NAMALWA (cell line): ENCODE results near the gene CTXN1.
"Not testable (repeated sequence)": the region's sequence is repeated elsewhere in the genome, so short reads cannot be mapped to it uniquely, and the experiment has no call there.

Experiments
- DNase-seq: peaks from one replicate; pipeline ENCODE4 v3.0.0-alpha.2; 2015; ENCODE audit warnings: low spot score

The CTXN1 gene

DNA sequence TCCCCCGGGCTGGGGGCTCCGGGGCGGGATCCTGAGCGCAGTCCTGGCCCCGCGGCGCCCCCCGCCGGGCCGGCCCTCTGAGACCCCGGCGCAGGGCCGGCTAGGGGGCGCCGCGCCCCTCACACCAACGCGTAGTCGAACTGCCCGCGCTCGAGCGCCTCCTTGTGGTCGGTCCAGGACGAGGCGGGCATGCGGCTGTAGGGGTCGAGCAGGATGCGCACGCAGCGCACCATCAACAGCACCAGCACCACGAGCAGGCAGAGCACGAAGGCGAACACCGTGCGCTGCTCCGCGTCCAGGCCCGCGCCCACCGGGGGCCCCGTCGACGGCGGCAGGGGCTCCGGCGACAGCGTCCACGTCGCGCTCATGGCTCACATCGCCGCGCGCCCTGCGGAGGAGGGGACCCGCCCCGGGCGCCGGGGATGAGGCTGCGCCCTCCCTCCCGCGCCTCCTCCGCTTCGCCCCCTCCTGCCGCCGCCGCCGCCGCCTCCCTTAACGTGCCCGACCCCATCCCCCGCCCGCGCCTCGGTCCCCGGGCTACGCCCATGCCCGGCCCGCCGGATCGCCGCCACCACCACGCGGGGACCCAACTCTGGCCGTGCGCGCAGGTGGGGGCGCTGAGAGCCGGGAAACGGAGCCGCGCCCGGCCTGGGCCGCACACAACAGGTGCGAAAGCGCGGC, 624 bp downstream of the CTXN1 start:
- peak; percentile 91 for DNase-seq

DNA sequence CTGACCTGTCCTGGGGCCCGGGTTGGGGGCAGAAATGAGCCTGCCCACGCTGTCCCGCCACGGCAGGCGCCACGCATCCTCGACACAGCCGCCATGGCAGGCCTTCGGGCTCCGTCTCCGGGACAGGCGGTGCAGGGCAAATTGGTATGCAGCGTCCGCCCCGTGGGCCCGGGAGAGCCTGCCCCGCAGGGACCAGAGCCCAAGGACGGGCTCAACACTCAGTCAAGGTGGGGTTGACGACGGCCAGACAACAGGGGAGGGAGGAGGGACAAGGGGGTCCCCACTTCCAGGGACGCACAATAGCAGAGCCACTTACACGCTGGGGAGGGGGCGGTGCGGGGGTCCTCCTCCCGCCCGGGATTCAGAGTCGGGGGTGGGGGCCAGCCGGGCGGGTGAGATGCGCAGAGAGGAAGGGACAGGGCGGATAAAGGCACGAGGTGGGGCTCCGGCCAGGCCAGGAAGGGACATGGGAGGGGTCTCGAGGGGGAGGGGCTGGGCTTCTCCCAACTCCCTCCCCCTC, 1.2 kb downstream of the CTXN1 start:
- no peak for DNase-seq

DNA sequence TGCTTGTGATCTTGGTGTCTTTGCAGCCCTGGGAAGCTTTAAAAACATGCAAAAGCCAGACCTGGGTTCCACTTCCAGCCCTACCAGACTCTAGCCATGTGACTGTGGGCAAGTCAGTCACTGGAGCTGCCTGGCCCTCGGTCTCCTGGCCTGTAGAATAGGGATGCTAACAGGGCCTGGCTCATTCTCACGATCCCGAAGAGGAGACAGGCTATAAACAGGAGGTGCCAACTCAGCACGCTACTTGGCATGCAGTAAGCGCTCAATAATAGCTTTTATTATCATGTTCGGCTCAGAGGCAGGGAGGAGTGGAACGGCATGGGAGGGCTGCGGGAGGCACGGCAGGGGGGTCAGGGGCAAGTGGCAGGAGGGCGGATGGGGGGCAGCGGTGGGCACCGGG, 1.7 kb downstream of the CTXN1 start:
- no peak for DNase-seq

DNA sequence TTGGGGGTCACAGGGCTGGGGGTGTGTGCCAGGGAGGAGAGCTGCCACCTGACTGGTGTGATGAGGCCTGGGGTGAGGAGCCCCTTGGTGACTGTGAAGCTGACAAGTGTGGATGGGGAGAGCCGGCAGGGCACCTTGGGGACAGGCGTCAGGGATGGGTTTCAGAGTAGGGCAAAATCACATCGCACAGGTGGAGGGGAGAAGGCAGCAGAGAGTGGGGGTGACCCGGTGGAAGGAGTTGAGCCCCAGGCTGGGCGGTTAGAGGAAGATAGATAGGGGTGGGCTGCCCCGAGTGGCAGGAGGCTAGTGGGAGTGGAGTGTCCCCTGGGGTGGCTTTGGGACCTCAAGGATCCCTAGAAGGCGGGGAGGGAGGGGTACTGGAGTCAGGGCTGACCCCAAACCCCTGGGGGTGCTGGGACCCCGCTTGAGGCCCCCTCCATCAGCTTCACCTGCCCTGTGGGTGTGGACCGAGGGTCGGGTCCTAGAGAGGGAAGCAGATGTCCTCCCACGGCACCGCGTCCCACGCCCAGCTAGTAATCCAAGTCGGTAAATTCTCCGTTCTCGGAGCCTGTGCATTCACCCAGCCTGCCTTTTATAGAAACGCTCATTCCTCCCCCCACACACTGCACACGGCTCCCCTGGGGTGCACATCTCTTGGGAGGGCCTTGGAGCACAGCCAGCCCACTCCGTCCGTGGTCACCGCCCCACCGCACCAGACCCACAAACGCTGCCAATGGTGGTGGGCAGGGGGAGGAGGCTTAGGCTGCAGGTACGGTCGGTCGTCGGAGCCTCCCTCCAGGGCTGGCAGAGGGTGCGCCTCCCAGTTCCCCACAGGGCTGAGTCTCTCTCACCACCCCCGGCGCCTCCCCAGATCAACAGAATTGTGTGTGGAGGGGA, 2.4 kb downstream of the CTXN1 start:
- no peak for DNase-seq

DNA sequence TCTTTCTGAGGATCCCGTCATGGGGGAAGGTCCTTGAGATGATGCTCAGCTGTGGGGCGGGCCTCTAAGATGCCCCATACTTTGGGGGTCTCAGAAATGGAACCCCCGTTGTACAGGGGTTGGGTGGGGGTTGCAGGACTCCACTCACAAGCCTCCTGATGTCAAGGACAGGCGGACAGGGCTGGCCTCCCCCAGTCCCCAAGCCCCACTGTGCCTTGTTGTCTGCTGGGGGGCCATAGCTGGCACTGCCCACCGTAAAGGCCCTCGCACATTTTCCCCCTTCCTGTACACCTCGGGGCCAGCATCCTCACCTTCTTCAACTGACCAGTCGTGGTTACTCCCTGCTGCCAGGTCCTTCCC, 3.1 kb downstream of the CTXN1 start:
- no peak for DNase-seq

DNA sequence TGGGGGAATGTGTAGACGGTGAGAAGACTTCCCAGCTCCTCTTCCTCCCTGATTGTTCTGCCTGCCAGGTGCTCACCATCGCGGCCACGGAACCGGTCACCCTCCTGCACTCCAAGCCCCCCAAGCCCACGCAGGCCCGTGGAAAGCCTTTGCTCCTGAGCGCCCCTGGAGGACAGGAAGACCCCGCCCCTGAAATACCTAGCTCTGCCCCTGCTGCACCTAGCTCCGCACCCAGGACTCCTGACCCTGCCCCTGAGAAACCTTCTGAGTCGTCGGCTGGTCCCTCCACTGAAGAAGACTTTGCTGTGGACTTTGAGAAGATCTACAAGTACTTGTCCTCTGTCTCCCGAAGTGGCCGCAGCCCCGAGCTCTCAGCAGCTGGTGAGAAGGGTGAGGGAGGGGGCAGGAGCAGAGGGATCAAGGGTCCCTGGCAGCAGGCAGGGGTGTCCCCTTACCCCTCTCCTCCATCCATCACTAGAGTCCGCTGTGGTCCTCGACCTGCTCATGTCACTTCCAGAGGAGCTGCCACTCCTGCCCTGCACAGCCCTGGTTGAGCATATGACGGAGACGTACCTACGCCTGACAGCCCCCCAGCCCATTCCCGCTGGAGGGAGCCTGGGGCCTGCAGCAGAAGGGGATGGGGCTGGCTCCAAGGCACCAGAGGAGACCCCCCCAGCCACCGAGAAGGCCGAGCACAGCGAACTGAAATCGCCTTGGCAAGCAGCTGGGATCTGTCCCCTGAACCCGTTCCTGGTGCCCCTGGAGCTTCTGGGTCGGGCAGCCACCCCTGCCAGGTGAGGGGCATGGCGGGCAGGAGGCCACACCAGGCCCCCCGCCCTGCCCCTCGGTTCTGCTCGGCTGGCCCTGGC, 3.7 kb downstream of the CTXN1 start:
- no peak for DNase-seq

DNA sequence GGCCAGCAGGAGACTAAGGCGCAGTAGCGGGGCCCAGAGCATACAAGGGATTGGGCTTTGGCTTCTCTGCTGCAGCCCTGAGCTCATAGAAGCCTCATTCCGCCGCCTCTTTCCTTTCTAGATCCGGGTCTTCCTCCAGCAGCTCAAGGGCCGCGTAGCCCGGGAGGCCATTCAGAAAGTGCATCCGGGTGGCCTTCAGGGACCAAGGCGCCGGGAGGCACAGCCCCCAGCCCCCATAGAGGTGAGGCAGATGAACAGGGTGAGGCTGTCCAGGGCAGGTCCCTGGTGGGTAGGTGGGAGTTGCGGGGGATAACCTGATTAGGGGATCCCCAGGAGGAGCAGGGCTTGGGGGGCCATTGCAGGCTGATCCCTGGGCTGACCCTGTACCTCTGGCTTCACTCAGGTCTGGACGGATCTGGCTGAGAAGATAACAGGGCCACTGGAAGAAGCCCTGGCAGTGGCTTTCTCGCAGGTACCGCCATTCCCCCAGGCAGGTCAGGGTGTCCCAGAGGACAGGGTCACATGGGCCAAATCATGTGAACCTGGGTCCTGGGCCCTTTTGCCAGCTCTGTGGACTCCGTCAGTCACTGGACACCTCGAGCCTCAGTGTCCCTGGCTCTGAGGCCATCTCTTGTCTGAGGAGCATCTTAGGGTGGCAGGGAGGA, 4.5 kb downstream of the CTXN1 start:
- no peak for DNase-seq

DNA sequence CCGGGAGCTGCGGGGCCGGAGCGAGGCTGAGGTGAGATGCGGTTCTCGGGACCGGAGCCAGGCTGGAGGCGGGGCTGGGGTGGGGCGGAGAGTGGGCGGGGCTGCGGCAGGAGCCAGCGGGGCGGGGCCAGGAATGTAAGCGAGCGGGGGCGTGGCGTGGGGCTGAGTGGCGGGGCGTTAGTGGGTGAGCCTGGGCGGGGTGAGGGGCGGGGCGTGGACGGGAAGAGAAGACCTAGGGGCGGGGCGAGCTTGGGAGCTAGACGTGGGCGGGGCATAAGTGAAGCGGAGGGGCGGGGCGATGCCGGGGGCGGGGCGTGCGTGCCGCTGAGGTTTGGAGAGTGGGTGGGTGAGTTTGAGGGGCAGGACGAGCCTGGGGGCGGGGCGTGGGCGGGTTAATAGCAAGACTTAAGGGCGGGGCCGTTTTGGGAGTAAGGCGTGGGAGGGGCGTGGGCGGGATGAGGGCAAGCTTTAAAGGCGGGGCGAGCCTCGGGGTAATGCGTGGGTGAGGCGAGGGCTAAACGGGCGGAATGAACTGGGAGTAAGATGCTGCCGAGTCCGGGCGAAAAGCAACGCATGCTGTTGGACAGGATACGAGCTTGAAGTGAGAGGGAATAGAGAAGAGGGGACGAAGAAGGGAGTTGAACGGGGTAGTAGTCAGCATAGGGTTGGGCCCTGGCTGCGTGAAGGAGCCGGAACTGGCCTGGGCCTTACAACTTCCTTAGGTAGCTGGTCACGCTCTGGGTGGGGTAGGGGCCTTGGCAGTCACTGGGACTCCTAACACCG, 5.2 kb downstream of the CTXN1 start:
- DNase-seq = peak; percentile 95

DNA sequence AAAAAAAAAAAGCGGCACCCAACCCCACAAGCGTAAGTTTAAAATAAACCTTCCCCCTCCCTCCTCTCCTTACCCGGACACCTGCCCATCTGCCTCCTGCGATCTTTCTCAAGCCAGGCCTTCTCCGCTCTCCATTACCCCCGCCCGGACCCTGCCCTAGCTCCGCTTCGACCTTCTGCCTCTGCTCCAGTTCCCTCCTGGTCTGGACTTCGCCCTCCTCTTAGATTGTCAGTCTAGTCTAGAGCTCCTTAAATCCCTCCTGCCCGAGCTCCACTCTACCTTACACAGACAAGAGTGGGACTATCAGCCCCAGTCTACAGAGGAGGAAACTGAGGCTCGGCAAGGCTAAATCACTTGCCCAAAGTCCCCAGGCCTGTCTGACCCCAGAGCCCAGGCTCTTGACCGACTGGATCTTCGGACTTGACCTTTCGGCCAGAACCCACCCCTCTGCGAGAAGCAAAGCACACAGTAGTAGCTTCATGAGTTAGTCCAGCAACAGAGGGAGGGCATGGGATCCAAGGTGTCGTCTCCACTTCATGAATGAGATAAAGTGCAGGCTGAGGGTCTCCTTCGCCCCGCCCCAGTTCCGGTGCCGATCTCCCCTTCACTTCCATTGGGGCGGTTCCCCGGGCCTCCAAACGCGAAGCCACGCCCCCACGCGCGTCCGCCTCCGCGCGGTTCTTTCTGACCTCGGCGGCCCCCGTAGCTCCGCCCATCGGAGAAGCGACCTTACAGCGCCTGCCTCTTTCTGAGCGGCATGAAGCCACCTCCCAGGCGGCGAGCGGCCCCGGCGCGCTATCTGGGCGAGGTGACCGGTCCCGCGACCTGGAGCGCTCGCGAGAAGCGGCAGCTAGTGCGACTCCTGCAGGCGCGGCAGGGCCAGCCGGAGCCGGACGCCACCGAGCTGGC, 6.1 kb downstream of the CTXN1 start, which contains the start of gene SNAPC2:
TSS of gene SNAPC2 (plus strand) at position 729 of the 909 bp plus-strand sequence. CDS start at position 758, 29 bp downstream.
- DNase-seq = peak; percentile 96

DNA sequence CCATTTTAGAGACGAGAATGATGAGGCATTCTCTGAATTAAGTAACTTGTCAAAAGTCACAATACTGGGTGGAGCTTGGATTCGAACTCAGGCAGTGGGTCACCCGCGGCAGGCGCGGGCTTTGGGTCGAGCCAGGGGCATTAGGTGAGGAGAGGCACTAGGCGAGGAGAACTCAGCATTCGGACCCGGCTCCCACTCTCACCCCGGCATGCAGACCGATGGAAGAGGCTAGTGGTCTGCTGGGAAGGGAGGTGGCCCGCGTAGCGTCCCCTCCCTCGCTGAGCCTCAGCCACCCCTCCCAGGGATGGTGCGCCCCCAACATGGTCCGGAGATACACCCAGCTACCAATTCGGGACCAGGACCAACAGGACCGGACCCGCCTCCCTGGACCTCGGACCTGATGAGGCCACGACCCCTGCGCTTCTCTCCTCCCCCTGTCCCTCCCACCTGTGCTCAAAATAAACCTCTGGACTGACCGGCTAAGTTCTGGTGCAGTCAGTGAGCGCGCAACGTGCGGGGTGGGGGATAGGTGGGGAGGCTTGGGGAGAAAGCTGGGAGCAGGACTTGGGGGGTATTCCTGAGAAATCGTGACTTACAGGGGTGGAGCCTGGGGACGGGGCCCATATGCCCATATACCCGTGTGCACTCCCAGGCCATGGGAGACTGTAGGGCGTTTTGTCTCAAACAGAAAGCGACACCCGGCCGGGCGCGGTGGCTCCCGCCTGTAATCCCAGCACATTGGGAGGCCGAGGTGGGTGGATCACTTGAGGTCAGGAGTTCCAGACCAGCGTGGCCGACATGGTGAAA, 7.1 kb downstream of the CTXN1 start:
- DNase-seq = no peak

DNA sequence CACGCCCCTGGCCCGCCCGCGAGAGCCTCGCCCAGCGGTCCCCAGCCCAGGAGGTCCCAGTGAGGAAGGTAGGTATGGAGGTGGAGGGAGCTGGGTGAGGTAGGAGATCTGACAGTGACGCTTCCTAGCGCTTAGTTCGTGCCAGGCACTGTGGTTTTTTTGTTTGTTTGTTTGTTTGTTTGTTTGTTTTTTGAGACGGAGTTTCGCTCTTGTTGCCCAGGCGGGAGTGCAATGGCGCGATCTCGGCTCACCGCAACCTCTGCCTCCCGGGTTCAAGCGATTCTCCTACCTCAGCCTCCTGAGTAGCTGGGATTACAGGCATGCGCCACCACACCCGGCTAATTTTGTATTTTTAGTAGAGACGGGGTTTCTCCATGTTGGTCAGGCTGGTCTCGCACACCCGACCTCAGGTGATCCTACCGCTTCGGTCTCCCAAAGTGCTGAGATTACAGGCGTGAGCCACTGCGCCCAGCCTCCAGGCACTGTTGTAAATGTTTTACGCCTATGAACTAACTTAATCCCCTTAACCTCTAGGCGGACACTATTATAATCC, 7.8 kb downstream of the CTXN1 start:
- DNase-seq = not testable (repeated sequence)

DNA sequence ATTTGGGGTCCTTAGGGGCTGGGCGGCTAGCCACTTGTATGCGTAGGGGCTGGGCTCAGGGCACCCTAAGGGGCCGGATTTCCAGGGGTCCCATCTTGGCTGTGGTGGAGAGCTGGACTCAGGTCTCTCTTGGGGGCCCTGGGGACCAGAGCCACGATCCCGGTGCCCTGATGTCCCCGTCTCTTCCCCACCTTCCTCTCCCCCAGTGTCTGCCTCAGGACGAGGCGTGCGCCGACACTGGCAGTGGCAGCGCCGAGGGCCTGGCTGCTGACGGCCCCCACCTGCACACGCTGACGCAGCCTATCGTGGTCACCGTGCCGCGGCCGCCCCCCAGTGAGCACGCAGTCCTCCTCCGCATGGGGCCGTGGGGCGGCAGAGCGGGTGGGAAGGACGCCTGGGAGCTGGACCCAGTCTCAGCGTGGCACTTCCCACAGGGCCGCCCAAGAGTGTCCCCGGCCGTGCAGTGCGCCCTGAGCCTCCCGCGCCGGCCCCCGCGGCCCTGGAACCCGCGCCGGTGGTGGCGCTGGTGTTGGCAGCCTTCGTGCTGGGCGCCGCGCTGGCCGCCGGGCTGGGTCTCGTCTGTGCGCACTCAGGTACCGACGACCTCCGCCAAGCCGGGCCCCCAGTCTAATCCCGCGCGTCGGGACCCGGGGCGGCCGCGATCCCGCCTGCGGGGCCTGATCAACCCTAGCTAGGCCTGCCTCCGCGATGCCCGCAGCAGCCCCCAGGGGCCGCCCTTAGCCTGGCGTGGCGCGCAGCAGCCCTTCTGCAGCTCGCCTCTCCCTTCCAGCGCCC, 8.5 kb downstream of the CTXN1 start:
- DNase-seq = no peak

DNA sequence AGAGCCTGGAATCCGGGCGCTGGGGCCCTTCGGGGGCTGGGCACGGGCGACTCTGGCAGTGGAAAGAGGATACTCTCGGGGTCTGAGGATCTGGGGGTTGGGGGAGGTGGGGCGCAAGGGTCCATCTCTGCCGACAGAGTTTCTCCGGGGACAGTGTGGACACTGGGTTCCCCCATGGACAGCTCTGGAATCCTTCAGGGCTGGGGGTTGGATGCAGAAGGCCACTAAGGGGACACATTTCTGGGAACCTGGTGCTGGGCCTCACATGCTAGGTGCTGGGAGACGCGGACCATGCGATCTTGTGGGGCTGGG, 9.0 kb downstream of the CTXN1 start:
- no peak for DNase-seq

DNA sequence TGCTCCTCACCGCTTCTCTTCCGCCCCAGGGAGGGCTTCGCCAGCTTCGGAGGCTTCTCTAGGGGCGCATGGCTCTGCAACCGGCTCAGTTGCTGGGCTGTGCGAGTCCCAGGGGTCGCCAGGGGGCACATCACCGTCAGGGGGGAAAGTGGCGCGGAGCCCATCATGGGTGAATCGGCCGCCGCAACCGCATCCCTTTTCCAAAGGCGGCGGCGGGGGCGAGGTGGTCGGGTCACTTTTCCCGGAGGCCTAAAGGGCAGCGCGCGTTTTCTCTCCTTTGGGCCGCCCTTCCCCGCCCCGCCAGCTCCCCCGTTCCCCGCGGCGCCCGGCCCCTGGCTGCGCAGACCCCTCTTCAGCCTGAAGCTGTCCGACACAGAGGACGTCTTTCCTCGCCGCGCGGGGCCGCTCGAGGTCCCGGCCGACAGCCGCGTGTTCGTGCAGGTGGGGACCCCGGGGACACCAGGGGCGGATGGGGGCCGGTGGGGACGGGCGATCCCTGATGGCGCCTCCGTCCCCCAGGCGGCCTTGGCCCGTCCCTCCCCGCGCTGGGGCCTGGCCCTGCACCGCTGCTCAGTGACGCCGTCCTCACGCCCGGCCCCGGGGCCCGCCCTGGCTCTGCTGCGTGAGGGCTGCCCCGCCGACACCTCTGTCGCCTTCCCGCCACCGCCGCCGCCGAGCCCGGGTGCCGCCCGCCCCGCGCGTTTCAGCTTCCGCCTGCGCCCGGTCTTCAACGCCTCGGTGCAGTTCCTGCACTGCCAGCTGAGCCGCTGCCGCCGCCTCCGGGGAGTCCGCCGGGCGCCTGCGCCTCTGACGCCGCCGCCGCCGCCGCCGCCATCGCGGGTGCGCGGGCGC, 9.6 kb downstream of the CTXN1 start:
- DNase-seq = peak; percentile 53

DNA sequence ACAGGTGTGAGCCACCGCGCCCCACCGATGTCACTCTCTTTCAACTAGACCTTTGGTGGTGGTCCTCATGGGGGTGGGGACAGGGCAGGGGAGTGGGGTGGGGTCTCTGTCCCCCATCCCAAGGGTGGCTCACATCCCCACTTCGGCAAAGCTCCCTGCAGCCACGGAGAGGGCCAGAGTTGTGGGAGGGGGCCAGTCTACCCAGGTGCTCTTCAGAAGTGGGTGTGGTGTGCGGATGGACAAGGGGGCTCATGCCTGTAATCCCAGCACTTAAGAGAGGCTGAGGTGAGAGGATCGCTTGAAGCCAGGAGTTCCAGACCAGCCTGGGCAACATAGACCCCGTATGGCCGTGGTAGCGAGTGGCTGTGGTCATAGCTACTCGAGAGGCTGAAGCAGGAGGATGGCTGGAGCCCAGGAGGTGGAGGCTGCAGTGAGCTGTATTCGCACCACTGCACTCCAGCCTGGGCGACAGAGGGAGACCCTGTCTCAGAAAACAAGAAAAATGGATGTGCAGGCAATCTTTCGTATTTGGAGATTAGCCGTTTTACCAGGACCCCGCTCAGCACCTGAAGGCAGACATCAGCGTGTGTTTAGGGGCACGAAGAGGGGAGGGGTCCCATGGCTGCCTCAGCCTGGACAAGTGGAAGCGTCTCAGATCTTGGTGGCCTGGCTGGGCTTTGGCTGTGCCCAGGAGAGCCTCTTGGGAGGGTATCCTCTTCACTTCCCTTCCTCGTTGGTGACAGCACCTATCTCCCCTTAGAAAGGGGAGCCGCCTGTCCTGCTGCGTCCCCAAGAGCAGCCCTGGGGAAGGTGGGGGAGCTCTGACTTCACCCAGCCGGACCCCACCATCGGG, 10.5 kb downstream of the CTXN1 start:
- DNase-seq = no peak

DNA sequence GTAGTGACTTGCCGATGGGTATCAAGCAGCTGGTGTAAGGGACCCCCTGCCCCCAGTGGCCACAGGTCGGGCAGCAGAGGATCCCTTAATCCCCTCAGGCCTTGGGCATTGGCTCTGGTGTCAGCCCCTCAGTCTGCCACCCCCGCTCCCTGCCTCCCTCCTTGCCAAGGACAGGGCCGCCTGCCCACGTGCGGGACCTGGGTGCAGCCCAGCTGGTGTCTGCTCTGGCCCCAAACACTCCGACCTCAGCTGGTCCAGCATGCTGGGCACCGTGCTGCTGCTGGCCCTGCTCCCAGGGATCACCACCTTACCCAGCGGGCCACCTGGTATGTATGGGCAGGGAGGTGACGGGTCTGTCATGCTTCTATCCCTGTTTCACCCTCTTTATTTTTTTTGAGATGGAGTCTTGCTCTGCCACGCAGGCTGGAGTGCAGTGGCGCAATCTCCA, 11.3 kb downstream of the CTXN1 start, which contains the start of gene TGFBR3L:
TSS of gene TGFBR3L (plus strand) at position 233 of the 448 bp plus-strand sequence.
- no peak for DNase-seq
